Gastroesophageal sphincter (tissue), 3 donors: ENCODE measurements around the gene CD300LG.

ENCODE experiments used
- EP300 ChIP-seq: sonication (generic); formaldehyde crosslinking; IDR thresholded peaks from one replicate; pipeline ENCODE4 v1.6.1; 2017; ENCODE audit warnings: antibody characterized with exemption, mild to moderate bottlenecking
- POLR2AphosphoS5 ChIP-seq: sonication (generic); formaldehyde crosslinking; IDR thresholded peaks from one replicate; pipeline ENCODE4 v1.6.1; 2017; ENCODE audit warnings: antibody characterized with exemption
- TF ChIP-seq, protein P1 (sequence below), 4 experiments: fragments of 200-600 bp in 2 of 4; fragments of 450-650 bp in 2 of 4; sonication (generic) in 1 of 4; IDR thresholded peaks; one replicate each; pipeline ENCODE4 v1.5.1; 2017 to 2019; ENCODE audit warnings: antibody characterized with exemption in 4 of 4, mild to moderate bottlenecking in 2 of 4, moderate library complexity in 2 of 4

DNA sequence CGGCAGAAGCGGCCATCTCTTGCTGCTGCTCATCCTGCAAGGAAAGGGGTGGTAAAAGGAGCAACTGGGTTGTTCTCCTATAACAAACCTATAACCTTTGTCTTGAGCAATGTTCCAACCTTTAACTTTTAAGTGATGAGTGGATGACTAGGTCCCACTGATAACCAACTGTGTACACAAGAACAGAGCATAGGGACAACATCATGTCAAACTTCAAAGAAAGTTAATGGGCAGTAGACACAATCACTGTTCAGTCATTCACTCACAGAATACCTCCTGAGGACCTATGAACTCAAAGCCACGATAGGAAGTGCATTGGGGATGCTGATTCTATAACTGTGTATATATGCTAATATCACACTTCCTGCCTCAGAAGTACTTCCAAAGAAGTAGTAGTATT is 45.1 kb upstream of the CD300LG start:
- TF ChIP-seq, protein P1, sequence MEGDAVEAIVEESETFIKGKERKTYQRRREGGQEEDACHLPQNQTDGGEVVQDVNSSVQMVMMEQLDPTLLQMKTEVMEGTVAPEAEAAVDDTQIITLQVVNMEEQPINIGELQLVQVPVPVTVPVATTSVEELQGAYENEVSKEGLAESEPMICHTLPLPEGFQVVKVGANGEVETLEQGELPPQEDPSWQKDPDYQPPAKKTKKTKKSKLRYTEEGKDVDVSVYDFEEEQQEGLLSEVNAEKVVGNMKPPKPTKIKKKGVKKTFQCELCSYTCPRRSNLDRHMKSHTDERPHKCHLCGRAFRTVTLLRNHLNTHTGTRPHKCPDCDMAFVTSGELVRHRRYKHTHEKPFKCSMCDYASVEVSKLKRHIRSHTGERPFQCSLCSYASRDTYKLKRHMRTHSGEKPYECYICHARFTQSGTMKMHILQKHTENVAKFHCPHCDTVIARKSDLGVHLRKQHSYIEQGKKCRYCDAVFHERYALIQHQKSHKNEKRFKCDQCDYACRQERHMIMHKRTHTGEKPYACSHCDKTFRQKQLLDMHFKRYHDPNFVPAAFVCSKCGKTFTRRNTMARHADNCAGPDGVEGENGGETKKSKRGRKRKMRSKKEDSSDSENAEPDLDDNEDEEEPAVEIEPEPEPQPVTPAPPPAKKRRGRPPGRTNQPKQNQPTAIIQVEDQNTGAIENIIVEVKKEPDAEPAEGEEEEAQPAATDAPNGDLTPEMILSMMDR (IDR thresholded peaks at IDR 0.05), result no peak
- TF ChIP-seq EP300 (no peak), POLR2AphosphoS5 (no peak)
